Stimulated activated CD8-positive, alpha-beta memory T cell treated with anti-CD3 and anti-CD28 coated beads, Interleukin-7, amount 100 ng/mL, for 24 hours (primary cell): ENCODE measurements around the gene TBX21.

ENCODE experiments used
- DNase-seq: peaks from one replicate; pipeline ENCODE4 v3.0.0-alpha.2; 2020; ENCODE audit warnings: low read depth

The TBX21 gene

DNA sequence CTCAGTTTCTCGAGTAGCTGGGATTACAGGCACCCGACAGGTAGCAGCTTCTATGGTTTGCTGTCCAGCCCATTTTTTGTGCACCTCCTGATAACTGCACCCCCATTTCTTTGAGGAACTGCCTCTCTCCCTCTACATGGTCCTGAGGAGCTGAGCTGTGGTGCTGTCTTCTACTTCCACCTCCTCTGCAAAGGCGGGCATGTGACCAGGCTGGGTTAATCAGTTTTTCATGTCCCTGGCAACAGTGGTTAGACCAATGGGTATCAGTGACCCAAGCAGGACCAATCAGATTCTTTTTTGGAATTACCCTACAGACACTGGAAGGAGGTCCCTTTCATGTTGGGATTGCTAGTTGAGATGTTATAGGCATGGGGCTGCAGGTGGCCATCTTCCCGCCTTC is 41.3 kb downstream of the TBX21 start:
- DNase-seq, result no peak

DNA sequence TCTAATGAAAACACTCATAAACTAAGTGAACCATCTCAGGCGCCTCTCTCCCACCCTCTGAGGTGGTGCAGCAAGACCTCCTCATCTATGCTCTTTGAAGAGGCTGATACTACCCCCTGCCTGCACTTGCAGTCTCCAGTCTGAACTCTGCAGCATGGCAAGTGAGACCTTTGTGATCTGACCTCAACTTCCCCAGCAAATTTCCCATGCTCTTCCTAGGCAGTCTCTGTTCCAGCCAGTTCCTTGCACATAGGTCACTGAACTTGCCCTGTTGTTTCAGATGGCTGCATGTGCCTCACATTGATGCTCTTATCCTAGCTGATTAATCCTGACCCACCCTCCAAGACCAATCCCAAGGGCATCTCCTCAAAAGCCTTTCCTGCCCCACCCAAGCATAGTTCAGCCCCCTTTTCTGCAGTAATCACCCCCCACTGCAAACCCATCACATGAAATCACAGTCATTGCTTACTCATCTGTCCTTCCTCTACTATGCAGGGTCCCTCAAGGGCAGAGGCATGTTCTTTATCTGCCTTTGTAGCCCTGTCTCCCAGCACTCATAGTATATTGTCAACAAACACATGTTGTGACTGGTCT is 42.0 kb downstream of the TBX21 start:
- DNase-seq, result no peak

DNA sequence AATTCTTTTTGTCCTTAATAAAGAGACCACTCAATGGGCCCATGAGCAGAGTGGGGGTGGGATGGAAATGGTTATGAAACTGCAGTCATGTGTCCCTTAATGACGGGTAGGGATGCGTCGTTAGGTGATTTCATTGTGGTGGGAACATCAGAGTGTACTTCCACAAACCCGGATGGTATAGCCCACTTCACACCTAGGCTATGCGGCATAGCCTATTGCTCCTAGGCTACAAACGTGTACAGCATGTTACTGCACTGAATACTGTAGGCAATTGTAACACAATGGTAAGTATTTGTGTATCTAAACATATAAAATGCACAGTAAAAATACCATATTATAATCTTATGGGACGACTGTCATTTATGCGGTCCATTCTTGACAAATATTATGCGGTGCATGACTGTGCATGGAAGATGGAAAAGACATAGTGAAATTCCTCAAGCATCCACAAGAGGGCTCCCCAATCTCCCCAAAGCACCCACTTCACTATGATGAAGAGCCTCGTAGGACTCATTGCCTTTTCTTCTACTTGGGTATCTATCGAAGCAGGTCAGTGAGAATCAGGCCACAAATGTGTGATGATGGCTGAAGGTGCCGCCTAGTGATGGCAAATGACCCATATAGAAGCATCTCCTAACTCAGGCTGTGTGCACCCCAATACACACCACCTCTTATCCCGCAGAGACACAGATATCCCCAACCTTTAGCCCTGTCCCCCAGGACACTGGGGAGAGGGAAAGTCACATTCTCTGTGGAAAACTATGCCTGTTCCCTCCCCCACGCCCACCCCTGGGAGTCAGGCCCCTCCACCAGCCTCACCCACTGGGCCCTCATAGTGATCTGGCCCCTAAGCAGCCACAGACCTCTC is 43.5 kb downstream of the TBX21 start:
- no peak for DNase-seq

DNA sequence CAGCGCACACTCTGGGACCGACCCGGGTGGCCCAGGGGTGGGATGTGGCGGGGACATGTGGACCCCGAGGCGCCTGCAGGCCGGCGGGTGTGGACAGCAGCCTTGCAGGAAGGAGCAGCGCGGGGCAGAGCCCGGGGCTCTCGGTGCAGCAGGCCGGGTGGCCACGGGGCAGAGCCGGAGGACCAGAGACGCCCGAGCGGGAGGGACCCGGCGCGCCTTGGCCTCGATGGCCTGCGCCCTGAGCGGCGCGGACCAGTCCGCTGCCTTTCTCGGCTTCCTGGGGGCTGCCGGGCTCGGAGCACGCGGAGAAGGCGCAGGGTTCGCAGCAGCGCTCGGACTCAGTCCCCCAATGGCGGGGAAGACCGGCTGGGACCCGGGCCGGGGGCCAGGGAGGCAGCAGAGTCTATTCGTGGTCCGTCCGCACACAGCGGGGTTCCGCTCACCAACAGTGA is 45.2 kb downstream of the TBX21 start:
- no peak for DNase-seq

DNA sequence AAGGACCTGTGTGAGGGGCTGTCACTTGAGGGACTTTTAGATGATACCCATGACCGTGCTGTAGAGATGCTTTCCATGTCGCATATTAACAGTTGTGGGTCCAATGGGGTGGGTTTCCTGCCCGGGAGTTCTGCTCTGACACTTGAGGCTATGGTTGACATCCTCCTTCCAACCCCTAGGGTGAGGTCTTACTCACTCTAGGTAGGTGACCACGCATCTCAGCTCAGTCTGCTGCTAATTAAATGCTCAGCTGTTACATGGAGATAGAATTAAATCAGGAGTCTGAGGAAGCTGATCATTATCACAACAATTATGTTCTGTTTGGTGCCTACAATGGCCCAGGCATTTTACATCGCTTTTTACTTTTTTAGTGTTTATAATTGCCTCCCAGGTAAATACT is 48.4 kb downstream of the TBX21 start:
- no peak for DNase-seq

DNA sequence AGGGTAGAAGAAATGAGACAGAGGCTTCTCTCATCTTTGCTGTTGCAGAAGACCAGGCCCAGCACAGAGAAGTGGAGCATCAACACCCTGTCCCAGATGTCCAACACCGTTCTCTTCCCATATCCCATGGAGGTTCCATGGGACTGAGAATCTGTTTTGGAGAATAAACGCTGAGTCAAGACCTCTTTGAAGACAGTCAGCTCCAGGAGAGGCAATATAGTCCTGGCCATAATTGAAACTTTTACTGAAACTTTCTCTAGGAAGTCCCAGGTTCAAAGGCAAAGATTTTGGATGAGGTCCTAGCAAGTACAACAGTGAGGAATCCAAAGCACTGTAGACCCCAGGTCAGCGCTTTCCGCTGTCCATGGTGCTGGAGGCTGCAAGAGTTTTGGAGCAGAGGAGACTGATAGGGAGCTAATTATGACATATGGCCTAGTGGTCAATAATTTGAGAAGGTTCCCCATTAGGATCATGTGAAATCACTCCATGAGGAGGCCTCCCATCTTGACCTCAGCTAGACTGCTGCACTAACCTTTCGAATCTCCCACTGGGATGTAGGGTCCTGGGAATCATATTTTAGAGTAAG is 52.6 kb downstream of the TBX21 start:
- no peak for DNase-seq

DNA sequence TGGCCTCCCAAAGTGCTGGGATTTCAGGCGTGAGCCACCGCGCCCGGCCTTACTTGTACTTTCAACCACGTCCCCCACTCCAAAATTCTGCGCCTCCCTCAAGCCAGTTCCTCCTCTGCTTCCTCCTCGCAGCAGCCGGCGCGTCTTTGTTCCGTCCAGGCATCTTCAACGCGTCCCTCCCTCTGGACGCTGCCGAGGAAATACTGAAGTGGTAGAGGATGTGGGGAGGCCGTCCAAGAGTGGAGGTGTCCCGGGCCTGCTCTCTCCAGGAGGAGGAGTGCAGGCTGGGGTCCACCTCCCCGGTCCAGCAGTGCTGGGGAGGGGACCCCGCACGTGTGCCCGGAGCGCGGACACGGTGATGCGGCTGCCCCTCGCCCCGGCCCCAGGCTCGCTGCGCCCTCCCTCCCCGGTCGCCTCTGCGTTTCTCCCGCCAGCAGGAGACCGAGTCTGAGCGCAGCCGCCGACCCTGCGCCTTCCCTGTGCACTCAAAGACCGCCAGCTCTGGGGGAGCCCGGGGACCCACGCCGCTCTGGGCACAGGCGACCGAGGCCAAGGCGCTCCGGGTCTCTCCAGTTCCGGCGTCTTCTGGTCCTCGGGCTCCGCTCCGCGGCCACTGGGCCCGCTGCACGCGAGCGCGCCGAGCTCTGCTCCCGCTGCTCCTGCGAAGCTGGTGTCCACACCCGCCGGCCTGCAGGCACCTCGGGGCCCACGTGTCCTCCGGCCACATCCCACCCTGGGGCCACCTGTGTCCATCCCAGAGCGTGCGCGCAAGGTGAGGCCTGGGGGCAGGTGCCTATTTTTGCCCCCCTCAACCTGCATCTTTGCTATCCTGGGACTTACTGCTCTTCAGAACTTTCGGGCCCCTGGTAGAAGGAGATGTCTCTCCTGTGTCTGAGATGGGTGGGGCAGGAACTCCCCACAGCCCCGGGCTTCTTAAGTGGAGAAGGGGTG is 56.9 kb downstream of the TBX21 start:
- peak; percentile 18 for DNase-seq

DNA sequence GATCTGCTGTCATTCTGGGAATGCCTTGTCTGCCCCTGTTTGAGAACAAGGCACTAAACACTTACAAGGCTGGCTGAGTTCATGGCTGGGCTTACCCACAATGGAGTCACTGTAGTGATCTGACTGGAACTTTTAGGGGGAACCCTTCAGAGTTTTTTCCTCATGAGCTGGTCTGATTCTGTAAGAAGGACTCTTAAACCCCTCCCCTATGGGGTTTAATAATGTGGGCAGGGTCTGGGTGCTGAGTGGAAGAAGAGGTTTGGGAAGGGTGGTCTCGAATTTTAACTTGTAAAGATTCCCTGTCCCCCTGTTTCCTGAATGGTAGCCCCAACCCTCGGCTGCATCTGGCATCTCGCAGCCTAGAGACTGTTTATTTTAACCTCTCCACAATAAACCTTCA is 58.0 kb downstream of the TBX21 start:
- no peak for DNase-seq

DNA sequence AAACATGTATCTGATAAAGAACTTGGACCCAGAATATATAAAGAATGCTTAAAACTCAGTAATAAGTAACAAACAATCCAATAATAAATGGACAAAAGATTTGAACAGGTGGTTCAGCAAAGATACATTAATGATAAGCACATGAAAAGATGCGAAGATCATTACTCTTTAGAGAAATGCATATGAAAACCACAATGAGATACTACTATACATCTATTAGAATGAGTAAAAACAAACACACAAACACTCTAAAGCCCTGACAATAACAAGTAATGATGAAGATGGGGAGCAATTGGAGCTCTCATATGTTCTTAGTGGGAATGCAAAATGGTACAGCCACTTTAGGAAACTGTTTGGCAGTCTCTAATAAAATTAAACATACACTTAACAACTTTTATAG is 59.4 kb downstream of the TBX21 start:
- DNase-seq, result no peak

DNA sequence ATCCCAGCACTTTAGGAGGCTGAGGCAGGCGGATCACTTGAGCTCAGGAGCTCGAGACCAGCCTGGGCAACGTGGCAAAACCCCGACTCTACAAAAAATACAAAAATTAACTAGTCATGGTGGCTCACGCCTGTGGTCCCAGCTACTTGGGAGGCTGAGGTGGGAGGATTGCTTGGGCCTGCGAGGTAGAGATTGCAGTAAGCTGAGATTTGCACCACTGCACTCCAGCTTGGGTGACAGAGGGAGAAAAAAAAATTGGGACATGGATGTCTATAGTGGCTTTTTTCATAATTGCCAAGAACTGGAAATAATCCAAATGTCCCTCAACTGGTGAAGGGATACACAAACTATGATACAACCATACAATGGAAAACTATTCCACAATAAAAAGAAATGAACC is 59.9 kb downstream of the TBX21 start:
- DNase-seq, result no peak
